DMS153 (cell line): ENCODE measurements around the gene GATB.

ENCODE experiments used
- DNase-seq: peaks from one replicate; lab custom pipeline; 2025; lab: John Stamatoyannopoulos, UW

The GATB gene

GRCh38 chr4:151694961-151695720 lies 65.7 kb downstream of the GATB start:
- DNase-seq, result no peak

GRCh38 chr4:151692821-151693673 lies 67.8 kb downstream of the GATB start:
- no peak for DNase-seq

- DNase-seq, result no peak
Measured at GRCh38 chr4:151692443-151692782, 68.4 kb downstream of the GATB start.

GRCh38 chr4:151691639-151692442 lies 69.0 kb downstream of the GATB start:
- no peak for DNase-seq

- no peak for DNase-seq
Measured at GRCh38 chr4:151690876-151691275, 69.9 kb downstream of the GATB start.

- DNase-seq, result no peak
Measured at GRCh38 chr4:151690164-151690870, 70.5 kb downstream of the GATB start.

- no peak for DNase-seq
Measured at GRCh38 chr4:151689211-151689991, 71.4 kb downstream of the GATB start.

- no peak for DNase-seq
Measured at GRCh38 chr4:151688785-151689043, 72.1 kb downstream of the GATB start.

- no peak for DNase-seq
Measured at GRCh38 chr4:151688003-151688784, 72.6 kb downstream of the GATB start.

GRCh38 chr4:151687021-151687640 lies 73.7 kb downstream of the GATB start:
- no peak for DNase-seq

GRCh38 chr4:151685303-151685702 lies 75.5 kb downstream of the GATB start:
- DNase-seq, result no peak

- DNase-seq, result no peak
Measured at GRCh38 chr4:151681085-151681484, 79.7 kb downstream of the GATB start.

GRCh38 chr4:151679231-151679630 lies 81.6 kb downstream of the GATB start:
- DNase-seq, result no peak

- peak; percentile 88 for DNase-seq
Measured at GRCh38 chr4:151678048-151678872, 82.5 kb downstream of the GATB start.

GRCh38 chr4:151677193-151677592 lies 83.6 kb downstream of the GATB start:
- DNase-seq, result no peak

- no peak for DNase-seq
Measured at GRCh38 chr4:151676301-151676700, 84.5 kb downstream of the GATB start.

- no peak for DNase-seq
Measured at GRCh38 chr4:151675411-151675971, 85.3 kb downstream of the GATB start.

- DNase-seq, result peak; percentile 54
Measured at GRCh38 chr4:151674804-151675391, 85.9 kb downstream of the GATB start.
